SK-N-SH (cell line): ENCODE measurements around the gene ACTG2.

ENCODE experiments used
- CTCF ChIP-seq: fragments of 200-600 bp; sonication (generic); IDR thresholded peaks from 2 replicates; pipeline ENCODE4 v1.6.1; 2017; ENCODE audit warnings: antibody characterized with exemption, mild to moderate bottlenecking, moderate library complexity
- EP300 ChIP-seq, 2 experiments: IDR thresholded peaks; 2 replicates each; pipeline versions ENCODE4 v1.4.0 to v1.6.1; 2012; ENCODE audit warnings: borderline replicate concordance in 1 of 2, low read depth in 1 of 2, low read length in 1 of 2
- FOXM1 ChIP-seq: IDR thresholded peaks from 2 replicates; pipeline ENCODE4 v1.4.0; 2012; ENCODE audit warnings: low read depth, mild to moderate bottlenecking
- JUND ChIP-seq: IDR thresholded peaks from 2 replicates; pipeline ENCODE4 v1.4.0; 2012
- MXI1 ChIP-seq: IDR thresholded peaks from 2 replicates; pipeline ENCODE4 v1.6.1; 2012; ENCODE audit warnings: mild to moderate bottlenecking, low read depth, low read length, improper control_type of control experiment
- NRF1 ChIP-seq: IDR thresholded peaks from 2 replicates; pipeline ENCODE4 v1.6.1; 2012; ENCODE audit warnings: low read depth, mild to moderate bottlenecking, low read length
- RAD21 ChIP-seq: IDR thresholded peaks from 2 replicates; pipeline ENCODE4 v1.6.1; 2012; ENCODE audit warnings: mild to moderate bottlenecking, low read length
- REST ChIP-seq: IDR thresholded peaks from 2 replicates; pipeline ENCODE4 v1.6.1; 2012; ENCODE audit warnings: mild to moderate bottlenecking, low read depth, low read length, moderate library complexity
- TEAD4 ChIP-seq: IDR thresholded peaks from 2 replicates; pipeline ENCODE4 v1.4.0; 2012; ENCODE audit warnings: mild to moderate bottlenecking, borderline replicate concordance; ENCODE audit not compliant: insufficient read depth
- USF1 ChIP-seq: IDR thresholded peaks from 2 replicates; pipeline ENCODE4 v1.4.0; 2012; ENCODE audit warnings: low read depth, borderline replicate concordance
- TF ChIP-seq, protein P1 (sequence below): fragments of 150-350 bp; IDR thresholded peaks from 2 replicates; pipeline ENCODE4 v1.6.1; 2017; ENCODE audit warnings: antibody characterized with exemption, low read length, low read depth, borderline replicate concordance
- TF ChIP-seq, protein P2 (sequence below): IDR thresholded peaks from 2 replicates; pipeline ENCODE4 v1.4.0; 2012; ENCODE audit warnings: low read depth

GRCh38 chr2:73850009-73850408 lies 42.8 kb upstream of the ACTG2 start:
- TF ChIP-seq CTCF: no peak
- TF ChIP-seq, protein P1, sequence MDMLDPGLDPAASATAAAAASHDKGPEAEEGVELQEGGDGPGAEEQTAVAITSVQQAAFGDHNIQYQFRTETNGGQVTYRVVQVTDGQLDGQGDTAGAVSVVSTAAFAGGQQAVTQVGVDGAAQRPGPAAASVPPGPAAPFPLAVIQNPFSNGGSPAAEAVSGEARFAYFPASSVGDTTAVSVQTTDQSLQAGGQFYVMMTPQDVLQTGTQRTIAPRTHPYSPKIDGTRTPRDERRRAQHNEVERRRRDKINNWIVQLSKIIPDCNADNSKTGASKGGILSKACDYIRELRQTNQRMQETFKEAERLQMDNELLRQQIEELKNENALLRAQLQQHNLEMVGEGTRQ: no peak
- no peak for TF ChIP-seq RAD21
- TF ChIP-seq REST: no peak
- TF ChIP-seq USF1: no peak
- TF ChIP-seq FOXM1: no peak
- no peak for TF ChIP-seq MXI1
- TF ChIP-seq NRF1: no peak
- TF ChIP-seq EP300 (IDR thresholded peaks at IDR 0.05; ENCODE audit: borderline replicate concordance in 1 of 2, low read depth in 1 of 2, low read length in 1 of 2): no peak
- TF ChIP-seq, protein P2, sequence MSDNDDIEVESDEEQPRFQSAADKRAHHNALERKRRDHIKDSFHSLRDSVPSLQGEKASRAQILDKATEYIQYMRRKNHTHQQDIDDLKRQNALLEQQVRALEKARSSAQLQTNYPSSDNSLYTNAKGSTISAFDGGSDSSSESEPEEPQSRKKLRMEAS: no peak
- no peak for TF ChIP-seq JUND
- no peak for TF ChIP-seq TEAD4
